ENCODE data around the gene INSR. TPM values are rescaled to one million over a fixed set of nuclear protein-coding genes. Genes with fewer than 3 reads are reported as not detected.

INSR gene
- polyA plus RNA-seq, 1 of the 3 experiments (the other 2 are of a cell fraction): 3.6 TPM

DNA sequence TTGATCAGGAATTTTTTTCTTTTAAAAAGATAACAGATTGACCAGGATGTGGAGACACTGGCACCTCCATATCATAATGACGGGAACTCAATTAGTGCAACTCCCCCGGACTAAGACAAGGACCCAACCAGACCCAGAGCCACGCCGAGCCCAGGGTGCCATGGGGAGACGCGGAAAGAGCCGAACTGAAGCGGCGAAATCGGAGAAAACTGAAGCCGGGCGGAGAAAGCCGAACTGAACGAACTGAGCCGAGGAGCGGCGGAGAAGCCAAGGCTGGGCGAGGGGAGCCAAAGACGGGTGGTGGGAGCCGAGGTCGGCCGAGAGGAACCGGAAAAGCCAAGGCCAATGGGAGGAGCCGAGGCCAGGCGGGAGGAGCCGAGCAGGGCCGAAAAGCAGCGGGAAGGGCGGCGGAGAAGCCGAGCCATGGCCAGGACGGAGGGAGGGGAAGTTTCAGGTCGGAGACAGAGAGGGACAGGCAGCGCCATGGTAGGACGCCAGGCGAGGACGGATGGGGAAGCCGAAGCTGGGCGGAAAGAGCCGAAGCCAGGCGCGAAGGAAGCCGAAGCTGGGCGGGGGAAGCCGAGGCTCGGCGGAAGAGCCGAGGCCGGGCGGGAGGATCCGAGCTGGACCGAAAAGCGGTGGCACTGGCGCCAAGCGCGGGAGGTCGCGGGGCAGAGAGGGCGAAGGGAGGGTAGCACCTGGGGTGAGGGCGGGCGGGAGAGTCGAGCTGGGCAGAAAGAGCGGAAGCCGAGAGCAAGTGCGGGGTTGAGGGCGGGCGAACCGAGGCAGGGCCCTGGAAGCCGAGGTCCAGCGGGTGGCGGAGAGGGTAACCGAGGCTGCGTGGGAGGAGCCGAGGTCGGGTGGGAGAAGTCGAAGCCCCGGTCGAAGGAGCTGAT, 195.3 kb downstream of the INSR start (continued):
- TF ChIP-seq RFX5 (IDR thresholded peaks at IDR 0.05; ENCODE audit: low read length) (no peak), SIN3A (IDR thresholded peaks at IDR 0.05; ENCODE audit: borderline replicate concordance, low read depth, low read length) (peak; percentile 49; the same call in 1 of the 2 replicates), GABPA (IDR thresholded peaks at IDR 0.05; ENCODE audit: low read depth) (peak; percentile 57), EP300 (IDR thresholded peaks at IDR 0.05; ENCODE audit: borderline replicate concordance in 1 of 2, low read depth in 1 of 2, low read length in 1 of 2) (no peak), POLR2AphosphoS5 (IDR thresholded peaks at IDR 0.05; ENCODE audit: low read depth, low read length) (peak; percentile 68), FOSL2 (IDR thresholded peaks at IDR 0.05; ENCODE audit: borderline replicate concordance, low read depth) (no peak), NFIC (IDR thresholded peaks at IDR 0.05; ENCODE audit: borderline replicate concordance) (peak; percentile 57; the same call in 1 of the 2 replicates), RCOR1 (IDR thresholded peaks at IDR 0.05; ENCODE audit: low read length) (no peak)
- TF ChIP-seq, protein P1, sequence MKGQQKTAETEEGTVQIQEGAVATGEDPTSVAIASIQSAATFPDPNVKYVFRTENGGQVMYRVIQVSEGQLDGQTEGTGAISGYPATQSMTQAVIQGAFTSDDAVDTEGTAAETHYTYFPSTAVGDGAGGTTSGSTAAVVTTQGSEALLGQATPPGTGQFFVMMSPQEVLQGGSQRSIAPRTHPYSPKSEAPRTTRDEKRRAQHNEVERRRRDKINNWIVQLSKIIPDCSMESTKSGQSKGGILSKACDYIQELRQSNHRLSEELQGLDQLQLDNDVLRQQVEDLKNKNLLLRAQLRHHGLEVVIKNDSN (IDR thresholded peaks at IDR 0.05; ENCODE audit: borderline replicate concordance, low read depth): no peak
- TF ChIP-seq, protein P2, sequence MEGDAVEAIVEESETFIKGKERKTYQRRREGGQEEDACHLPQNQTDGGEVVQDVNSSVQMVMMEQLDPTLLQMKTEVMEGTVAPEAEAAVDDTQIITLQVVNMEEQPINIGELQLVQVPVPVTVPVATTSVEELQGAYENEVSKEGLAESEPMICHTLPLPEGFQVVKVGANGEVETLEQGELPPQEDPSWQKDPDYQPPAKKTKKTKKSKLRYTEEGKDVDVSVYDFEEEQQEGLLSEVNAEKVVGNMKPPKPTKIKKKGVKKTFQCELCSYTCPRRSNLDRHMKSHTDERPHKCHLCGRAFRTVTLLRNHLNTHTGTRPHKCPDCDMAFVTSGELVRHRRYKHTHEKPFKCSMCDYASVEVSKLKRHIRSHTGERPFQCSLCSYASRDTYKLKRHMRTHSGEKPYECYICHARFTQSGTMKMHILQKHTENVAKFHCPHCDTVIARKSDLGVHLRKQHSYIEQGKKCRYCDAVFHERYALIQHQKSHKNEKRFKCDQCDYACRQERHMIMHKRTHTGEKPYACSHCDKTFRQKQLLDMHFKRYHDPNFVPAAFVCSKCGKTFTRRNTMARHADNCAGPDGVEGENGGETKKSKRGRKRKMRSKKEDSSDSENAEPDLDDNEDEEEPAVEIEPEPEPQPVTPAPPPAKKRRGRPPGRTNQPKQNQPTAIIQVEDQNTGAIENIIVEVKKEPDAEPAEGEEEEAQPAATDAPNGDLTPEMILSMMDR (IDR thresholded peaks at IDR 0.05): no peak

DNA sequence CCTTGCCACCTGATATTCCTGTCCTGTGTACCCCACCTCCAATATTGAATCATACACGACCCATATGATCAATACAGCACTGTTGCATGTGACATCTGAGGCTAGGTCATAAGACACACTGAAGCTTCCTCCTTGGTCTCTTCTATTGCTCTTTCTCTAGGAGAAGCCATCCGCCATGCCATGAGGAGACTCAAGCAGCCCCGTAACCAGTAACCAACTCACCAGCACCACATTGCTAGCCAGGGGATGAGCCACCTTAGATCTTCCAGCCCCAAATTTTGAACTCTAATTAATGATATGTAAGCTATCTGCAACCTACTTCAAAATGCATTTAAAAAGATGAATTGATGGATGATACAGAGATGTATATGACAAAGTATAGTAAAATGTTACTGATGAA, 196.1 kb downstream of the INSR start:
- no peaks in the 10 kb centered on the region for H3K9me3 ChIP-seq
- ChIA-PET POLR2A (interaction anchor here (1.9 kb wide), 1 partner anchor 29 kb away, joined by 15 read pairs; the partner anchor contains the start of gene ZNF557), CTCF (interaction anchor here (1.7 kb wide), 1 partner anchor 470 kb away, joined by 4 read pairs; no protein-coding TSS in a partner anchor)
- peak overlapping the region; percentile 59 to 62; a peak in 3 of 4 replicates for H3K4me3 ChIP-seq (ENCODE audit: low read depth in 2 of 2, low read length in 1 of 2)
- H3K4me2 ChIP-seq: peak overlapping the region; percentile 68
- H3K9me2 ChIP-seq: no peaks in the 10 kb centered on the region
- no peaks in the 10 kb centered on the region for H3K27me3 ChIP-seq (ENCODE audit: insufficient read depth)
- H3F3A ChIP-seq (replicated peaks; ENCODE audit: insufficient read depth): peaks cover 6% of the 10 kb centered on the region
- H2AFZ ChIP-seq (ENCODE audit: low read depth): peak overlapping the region; percentile 76
- H3K79me2 ChIP-seq (ENCODE audit: insufficient read depth): no peaks in the 10 kb centered on the region
- no peaks in the 10 kb centered on the region for H3K36me3 ChIP-seq (replicated peaks in 1 of 2; ENCODE audit: control insufficient read depth in 1 of 2, insufficient read depth in 2 of 2, low read length in 1 of 2)
- H3K4me1 ChIP-seq (ENCODE audit: control insufficient read depth in 1 of 2, insufficient read depth in 2 of 2, low read depth in 1 of 2, low read length in 1 of 2): peaks cover 0 to 2% of the 10 kb centered on the region in 2 experiments; a peak in 2 of 4 replicates
- DNase-seq: no peak
- H3K9ac ChIP-seq: peak overlapping the region; percentile 80
- WGBS (ENCODE audit: low lambda C conversion rate): 97% methylated on average over 3 of the region's 3 CpGs
- H4K20me1 ChIP-seq (ENCODE audit: insufficient read depth): no peaks in the 10 kb centered on the region
- peak overlapping the region; percentile 73 to 95; a peak in 3 of 4 replicates for H3K27ac ChIP-seq (ENCODE audit: low read depth in 2 of 2, low read length in 1 of 2)
- TF ChIP-seq SIN3A (IDR thresholded peaks at IDR 0.05; ENCODE audit: borderline replicate concordance, low read depth, low read length) (no peak), MXI1 (IDR thresholded peaks at IDR 0.05; ENCODE audit: low read depth, low read length) (no peak), MEF2A (IDR thresholded peaks at IDR 0.05; ENCODE audit: borderline replicate concordance, low read depth) (no peak), FOSL2 (IDR thresholded peaks at IDR 0.05; ENCODE audit: borderline replicate concordance, low read depth) (no peak), RXRA (IDR thresholded peaks at IDR 0.05; ENCODE audit: borderline replicate concordance, low read depth) (no peak), TCF12 (IDR thresholded peaks at IDR 0.05) (no peak), EZH2phosphoT487 (IDR thresholded peaks at IDR 0.05; ENCODE audit: borderline replicate concordance, low read depth) (no peak), FOXM1 (IDR thresholded peaks at IDR 0.05; ENCODE audit: low read depth) (no peak), TEAD4 (IDR thresholded peaks at IDR 0.05; ENCODE audit: borderline replicate concordance, insufficient read depth) (no peak), EP300 (IDR thresholded peaks at IDR 0.05; ENCODE audit: borderline replicate concordance in 1 of 2, low read depth in 1 of 2, low read length in 1 of 2) (no peak), FOXJ3 (CRISPR knock-in tag; IDR thresholded peaks at IDR 0.05) (no peak)
- TF ChIP-seq, protein P3, sequence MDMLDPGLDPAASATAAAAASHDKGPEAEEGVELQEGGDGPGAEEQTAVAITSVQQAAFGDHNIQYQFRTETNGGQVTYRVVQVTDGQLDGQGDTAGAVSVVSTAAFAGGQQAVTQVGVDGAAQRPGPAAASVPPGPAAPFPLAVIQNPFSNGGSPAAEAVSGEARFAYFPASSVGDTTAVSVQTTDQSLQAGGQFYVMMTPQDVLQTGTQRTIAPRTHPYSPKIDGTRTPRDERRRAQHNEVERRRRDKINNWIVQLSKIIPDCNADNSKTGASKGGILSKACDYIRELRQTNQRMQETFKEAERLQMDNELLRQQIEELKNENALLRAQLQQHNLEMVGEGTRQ (IDR thresholded peaks at IDR 0.05; ENCODE audit: borderline replicate concordance, low read depth, low read length): no peak
- TF ChIP-seq, protein P4, sequence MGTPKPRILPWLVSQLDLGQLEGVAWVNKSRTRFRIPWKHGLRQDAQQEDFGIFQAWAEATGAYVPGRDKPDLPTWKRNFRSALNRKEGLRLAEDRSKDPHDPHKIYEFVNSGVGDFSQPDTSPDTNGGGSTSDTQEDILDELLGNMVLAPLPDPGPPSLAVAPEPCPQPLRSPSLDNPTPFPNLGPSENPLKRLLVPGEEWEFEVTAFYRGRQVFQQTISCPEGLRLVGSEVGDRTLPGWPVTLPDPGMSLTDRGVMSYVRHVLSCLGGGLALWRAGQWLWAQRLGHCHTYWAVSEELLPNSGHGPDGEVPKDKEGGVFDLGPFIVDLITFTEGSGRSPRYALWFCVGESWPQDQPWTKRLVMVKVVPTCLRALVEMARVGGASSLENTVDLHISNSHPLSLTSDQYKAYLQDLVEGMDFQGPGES (IDR thresholded peaks at IDR 0.05; ENCODE audit: low read depth, low read length): no peak
- TF ChIP-seq, protein P5, sequence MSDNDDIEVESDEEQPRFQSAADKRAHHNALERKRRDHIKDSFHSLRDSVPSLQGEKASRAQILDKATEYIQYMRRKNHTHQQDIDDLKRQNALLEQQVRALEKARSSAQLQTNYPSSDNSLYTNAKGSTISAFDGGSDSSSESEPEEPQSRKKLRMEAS (IDR thresholded peaks at IDR 0.05; ENCODE audit: low read depth): no peak
- TF ChIP-seq, protein P2 (IDR thresholded peaks at IDR 0.05): no peak
